Fibroblast of villous mesenchyme (primary cell): ENCODE measurements around the gene OSBPL10. TPM values are rescaled to one million over a fixed set of nuclear protein-coding genes. Genes with fewer than 3 reads are reported as not detected.

Source experiments
- DNase-seq: peaks from one replicate; pipeline ENCODE4 v3.0.0-alpha.2; 2010; ENCODE audit warnings: low read depth
- H3K4me3 ChIP-seq: 2 replicates; pipeline ENCODE4 v1.5.1; 2011; ENCODE audit warnings: low read depth, mild to moderate bottlenecking, low read length
- CTCF ChIP-seq: IDR thresholded peaks from 2 replicates; pipeline ENCODE4 v1.5.1; 2012; ENCODE audit warnings: low read depth, mild to moderate bottlenecking, low read length; ENCODE audit not compliant: insufficient read depth
- total RNA-seq: library from RNA; depleted of rRNA; stranded (reverse); fragments of >200 nt; gene quantifications from 2 replicates; pipeline ENCODE4 v1.2.3, GENCODE V29; 2012

Gene OSBPL10
- total RNA-seq, 1 donor: 7.3 TPM

- no peak overlapping the region for H3K4me3 ChIP-seq
- no peak for DNase-seq
- TF ChIP-seq CTCF: no peak
Measured at GRCh38 chr3:31911643-31912042, 69.4 kb downstream of the OSBPL10 start.

GRCh38 chr3:31911124-31911523 is 69.9 kb downstream of the OSBPL10 start:
- no peak for TF ChIP-seq CTCF
- no peak overlapping the region for H3K4me3 ChIP-seq
- DNase-seq: no peak

- DNase-seq: no peak
Measured at GRCh38 chr3:31909455-31909854, 71.6 kb downstream of the OSBPL10 start.

GRCh38 chr3:31908391-31909097 is 72.5 kb downstream of the OSBPL10 start:
- H3K4me3 ChIP-seq: no peak overlapping the region
- TF ChIP-seq CTCF: peak; percentile 29
- no peak for DNase-seq

More at GRCh38 chr3:31909455-31909854, 71.6 kb downstream of the OSBPL10 start:
- H3K4me3 ChIP-seq: no peak overlapping the region
- no peak for TF ChIP-seq CTCF

GRCh38 chr3:31906182-31906581 is 74.9 kb downstream of the OSBPL10 start:
- no peak for DNase-seq
- H3K4me3 ChIP-seq: no peak overlapping the region
- TF ChIP-seq CTCF: no peak

GRCh38 chr3:31903686-31904431 is 77.2 kb downstream of the OSBPL10 start:
- no peak for TF ChIP-seq CTCF
- H3K4me3 ChIP-seq: no peak overlapping the region
- DNase-seq: peak; percentile 73
